ENCODE measurements around the gene CDC14B. TPM values are rescaled to one million over a fixed set of nuclear protein-coding genes. Genes with fewer than 3 reads are reported as not detected.

Gene CDC14B
- total and polyA plus RNA-seq, 3 donors from 2014 or later, result 33.1 to 44.0 (median 33.7) TPM

- Histone ChIP-seq H3K27ac (peak overlapping the region; percentile 57 to 66), H3K36me3 (ENCODE audit: low read depth, missing control alignments) (no peaks in the 10 kb centered on the region), H3K4me1 (peaks cover 12% of the 10 kb centered on the region), H3K27me3 (no peaks in the 10 kb centered on the region), H3K9me3 (no peaks in the 10 kb centered on the region), H3K4me3 (no peak overlapping the region)
- no peak for TF ChIP-seq POLR2A (IDR thresholded peaks at IDR 0.05)
- TF ChIP-seq CTCF (IDR thresholded peaks at IDR 0.05), result no peak
- intact Hi-C loops (cut with DNase I; ENCODE audit: low total_unique reads), result no loop called here
- 68 to 77% methylated on average over 15 of the region's 15 CpGs for WGBS, 2 donors
- DNase-seq, result no peak
Measured at GRCh38 chr9:96556701-96557461, 62.8 kb downstream of the CDC14B start.

- Histone ChIP-seq H3K27ac (peak overlapping the region in 1 of 2 donors; percentile 66), H3K4me1 (peaks cover 12% of the 10 kb centered on the region), H3K4me3 (no peak overlapping the region), H3K36me3 (ENCODE audit: low read depth, missing control alignments) (no peaks in the 10 kb centered on the region), H3K27me3 (no peaks in the 10 kb centered on the region), H3K9me3 (no peaks in the 10 kb centered on the region)
- intact Hi-C loops (cut with DNase I; ENCODE audit: low total_unique reads), result no loop called here
- 75 to 76% methylated on average over 11 of the region's 11 CpGs for WGBS, 2 donors
- no peak for DNase-seq
- TF ChIP-seq CTCF (IDR thresholded peaks at IDR 0.05) (no peak), POLR2A (IDR thresholded peaks at IDR 0.05) (no peak)
Measured at GRCh38 chr9:96555567-96556386, 63.9 kb downstream of the CDC14B start.

- intact Hi-C loops (cut with DNase I; ENCODE audit: low total_unique reads), result no loop called here
- Histone ChIP-seq H3K4me3 (no peak overlapping the region), H3K9me3 (no peaks in the 10 kb centered on the region), H3K27ac (no peak overlapping the region), H3K36me3 (ENCODE audit: low read depth, missing control alignments) (no peaks in the 10 kb centered on the region), H3K4me1 (peaks cover 12% of the 10 kb centered on the region), H3K27me3 (no peaks in the 10 kb centered on the region)
- no peak for DNase-seq
- TF ChIP-seq POLR2A (IDR thresholded peaks at IDR 0.05), result no peak
- no peak for TF ChIP-seq CTCF (IDR thresholded peaks at IDR 0.05)
- WGBS, 2 donors, result 69 to 84% methylated on average over 7 to 10 of the region's 10 CpGs
Measured at GRCh38 chr9:96554801-96555566, 64.7 kb downstream of the CDC14B start.

GRCh38 chr9:96554326-96554725 lies 65.3 kb downstream of the CDC14B start:
- Histone ChIP-seq H3K4me3 (no peak overlapping the region), H3K4me1 (peaks cover 12% of the 10 kb centered on the region), H3K9me3 (no peaks in the 10 kb centered on the region), H3K27ac (peak overlapping the region in 1 of 2 donors; percentile 21), H3K36me3 (ENCODE audit: low read depth, missing control alignments) (no peaks in the 10 kb centered on the region), H3K27me3 (no peaks in the 10 kb centered on the region)
- no peak for DNase-seq
- no peak for TF ChIP-seq POLR2A (IDR thresholded peaks at IDR 0.05)
- no peak for TF ChIP-seq CTCF (IDR thresholded peaks at IDR 0.05)
- intact Hi-C loops (cut with DNase I; ENCODE audit: low total_unique reads), result no loop called here
- WGBS, 2 donors, result 30 to 42% methylated on average over 1 of the region's 1 CpG
